HCT116 (cell line): Measurements from ENCODE around the gene PLA2G4B. TPM values are rescaled to one million over a fixed set of nuclear protein-coding genes. Genes with fewer than 3 reads are reported as not detected.

ENCODE experiments used
- ATAC-seq: fragments of 200-7000 bp; cut with Tn5 transposase; 2 replicates; pipeline ENCODE4 v1.9.1; 2020; ENCODE audit warnings: mild to moderate bottlenecking, moderate library complexity
- BruUV-seq: library from RNA; stranded (reverse); fragments of 400-500 nt; replicated peaks from 2 replicates; lab custom pipeline; 2021; lab: Mats Ljungman, UMichigan
- CTCF ChIA-PET: fragments of 300-600 bp; sonication (Branson Sonifier 250); formaldehyde crosslinking; loops from one replicate; lab custom pipeline; 2021; ENCODE audit warnings: antibody characterized with exemption; lab: Charles Lee
- POLR2A ChIA-PET: fragments of 300-600, 350-600 bp; sonication (Branson Sonifier 250); formaldehyde crosslinking; loops from one replicate; lab custom pipeline; 2021; ENCODE audit warnings: antibody characterized with exemption; lab: Charles Lee
- RAD21 ChIA-PET, 2 experiments: fragments of 300-600 bp; sonication (Branson Sonifier 250); formaldehyde crosslinking; loops; one replicate each; lab custom pipeline; 2023; ENCODE audit warnings: low total read pairs in 2 of 2; ENCODE audit not compliant: uncharacterized antibody in 2 of 2, unreplicated experiment in 2 of 2, low non-redundant PET in 1 of 2; lab: Charles Lee
- DNase-seq: peaks from one replicate; pipeline ENCODE4 v3.0.0-alpha.2; 2010; ENCODE audit warnings: low read depth, low spot score
- H2AFZ ChIP-seq: fragments of 200-600 bp; shearing (Covaris generic), sonication (generic); 2 replicates; pipeline ENCODE4 v1.6.1; 2017; ENCODE audit warnings: low read depth, mixed run types, mixed read lengths, antibody characterized with exemption, low read length; ENCODE audit not compliant: poor library complexity, severe bottlenecking
- H3K27ac ChIP-seq: 2 replicates; pipeline ENCODE4 v1.5.1; 2012; ENCODE audit warnings: low read depth, low read length
- H3K27me3 ChIP-seq: fragments of 200-600 bp; sonication (generic); 2 replicates; pipeline ENCODE4 v1.6.1; 2016; ENCODE audit warnings: mixed run types, low read length, mixed read lengths; ENCODE audit not compliant: insufficient read depth
- H3K36me3 ChIP-seq, 2 experiments: fragments of 200-500 bp in 1 of 2; fragments of 200-600 bp in 1 of 2; sonication (Bioruptor generic) in 1 of 2; sonication (generic) in 1 of 2; 2 replicates each; pipeline versions ENCODE4 v1.5.1 to v1.6.1; 2014 to 2016; ENCODE audit warnings: low read length in 2 of 2, inconsistent platforms in 1 of 2, mixed read lengths in 1 of 2, mixed run types in 1 of 2; ENCODE audit not compliant: insufficient read depth in 2 of 2, control insufficient read depth in 1 of 2
- H3K4me1 ChIP-seq, 2 experiments: fragments of 200-600 bp in 1 of 2; sonication (generic) in 1 of 2; 2 replicates each; pipeline versions ENCODE4 v1.5.1 to v1.6.1; 2012 to 2017; ENCODE audit warnings: low read length in 2 of 2, inconsistent platforms in 1 of 2, mild to moderate bottlenecking in 1 of 2, mixed read lengths in 1 of 2, mixed run types in 1 of 2, moderate library complexity in 1 of 2; ENCODE audit not compliant: insufficient read depth in 2 of 2, control insufficient read depth in 1 of 2
- H3K4me2 ChIP-seq: fragments of 200-600 bp; sonication (generic); 2 replicates; pipeline ENCODE4 v1.6.1; 2017; ENCODE audit warnings: mixed run types, low read length, mixed read lengths
- H3K4me3 ChIP-seq, 2 experiments: fragments of 200-600 bp in 1 of 2; sonication (generic) in 1 of 2; replicated peaks in 1 of 2; 2 replicates each; pipeline ENCODE4 v1.5.1; 2011 to 2016; ENCODE audit warnings: low read length in 2 of 2, control low read depth in 1 of 2, low read depth in 1 of 2, mild to moderate bottlenecking in 1 of 2, mixed read lengths in 1 of 2, mixed run types in 1 of 2
- H3K79me2 ChIP-seq: fragments of 200-600 bp; sonication (generic); 2 replicates; pipeline ENCODE4 v1.6.1; 2017; ENCODE audit warnings: mild to moderate bottlenecking, mixed run types, low read length, moderate library complexity, mixed read lengths; ENCODE audit not compliant: insufficient read depth
- H3K9ac ChIP-seq: fragments of 200-600 bp; sonication (generic); 2 replicates; pipeline ENCODE4 v1.6.1; 2016; ENCODE audit warnings: low read length, mixed read lengths
- H3K9me2 ChIP-seq: fragments of 200-600 bp; sonication (generic), shearing (Covaris generic); 2 replicates; pipeline ENCODE4 v1.6.1; 2017; ENCODE audit warnings: mixed run types, mild to moderate bottlenecking, moderate library complexity; ENCODE audit not compliant: insufficient read depth
- H3K9me3 ChIP-seq, 2 experiments: fragments of 200-500 bp in 1 of 2; fragments of 200-600 bp in 1 of 2; sonication (Bioruptor generic) in 1 of 2; sonication (generic) in 1 of 2; 2 replicates each; pipeline ENCODE4 v1.6.1; 2014 to 2017; ENCODE audit warnings: low read length in 2 of 2, mixed read lengths in 2 of 2, inconsistent platforms in 1 of 2, low read depth in 1 of 2, mild to moderate bottlenecking in 1 of 2, mixed run types in 1 of 2, moderate library complexity in 1 of 2; ENCODE audit not compliant: control insufficient read depth in 1 of 2, insufficient read depth in 1 of 2
- H4K20me1 ChIP-seq: fragments of 200-600 bp; sonication (generic), shearing (Covaris generic); 2 replicates; pipeline ENCODE4 v1.6.1; 2017; ENCODE audit warnings: mixed run types, mild to moderate bottlenecking, moderate library complexity; ENCODE audit not compliant: insufficient read depth
- CBX3 ChIP-seq: IDR thresholded peaks from 2 replicates; pipeline ENCODE4 v1.6.1; 2012; ENCODE audit warnings: low read depth
- CEBPB ChIP-seq: IDR thresholded peaks from 2 replicates; pipeline ENCODE4 v1.6.1; 2012; ENCODE audit warnings: low read depth
- CTCF ChIP-seq, 3 experiments: fragments of 200-600 bp in 1 of 3; sonication (generic) in 1 of 3; IDR thresholded peaks in 2 of 3; conservative IDR thresholded peaks in 1 of 3; 2 replicates each; pipeline ENCODE4 v1.5.1; 2012 to 2017; ENCODE audit warnings: low read depth in 2 of 3, low read length in 2 of 3, antibody characterized with exemption in 1 of 3, borderline replicate concordance in 1 of 3, control low read depth in 1 of 3, mild to moderate bottlenecking in 1 of 3, mixed read lengths in 1 of 3, mixed run types in 1 of 3, moderate library complexity in 1 of 3; ENCODE audit not compliant: insufficient read depth in 1 of 3
- ELF1 ChIP-seq: IDR thresholded peaks from 2 replicates; pipeline ENCODE4 v1.6.1; 2012; ENCODE audit warnings: low read depth, borderline replicate concordance
- EZH2 ChIP-seq: fragments of 200-600 bp; sonication (generic); IDR thresholded peaks from 2 replicates; pipeline ENCODE4 v1.6.1; 2017; ENCODE audit warnings: antibody characterized with exemption, mixed run types
- EZH2phosphoT487 ChIP-seq: fragments of 200-600 bp; IDR thresholded peaks from 2 replicates; pipeline ENCODE4 v1.6.1; 2018; ENCODE audit warnings: antibody characterized with exemption, borderline replicate concordance
- FOSL1 ChIP-seq: IDR thresholded peaks from 2 replicates; pipeline ENCODE4 v1.6.1; 2012; ENCODE audit warnings: low read depth
- MAX ChIP-seq: IDR thresholded peaks from 2 replicates; pipeline ENCODE4 v1.6.1; 2012
- POLR2A ChIP-seq: IDR thresholded peaks from 2 replicates; pipeline ENCODE4 v1.7.0; 2011; ENCODE audit warnings: borderline replicate concordance; ENCODE audit not compliant: insufficient read depth, insufficient read length; ENCODE audit errors: extremely low read depth
- POLR2AphosphoS5 ChIP-seq: IDR thresholded peaks from 2 replicates; pipeline ENCODE4 v1.6.1; 2011; ENCODE audit warnings: mild to moderate bottlenecking, low read depth, low read length, moderate library complexity
- RAD21 ChIP-seq: IDR thresholded peaks from 2 replicates; pipeline ENCODE4 v1.6.1; 2012; ENCODE audit warnings: low read depth, mild to moderate bottlenecking
- REST ChIP-seq: IDR thresholded peaks from 2 replicates; pipeline ENCODE4 v1.6.1; 2012; ENCODE audit warnings: low read depth
- SIN3A ChIP-seq: IDR thresholded peaks from 2 replicates; pipeline ENCODE4 v1.6.1; 2012; ENCODE audit warnings: low read depth
- TCF7L2 ChIP-seq: IDR thresholded peaks from 2 replicates; pipeline ENCODE4 v1.7.0; 2011; ENCODE audit warnings: borderline replicate concordance, inconsistent platforms; ENCODE audit not compliant: insufficient read depth, insufficient read length; ENCODE audit errors: extremely low read depth
- YY1 ChIP-seq: IDR thresholded peaks from 2 replicates; pipeline ENCODE4 v1.6.1; 2011; ENCODE audit warnings: low read length, low read depth, moderate library complexity, mild to moderate bottlenecking; ENCODE audit not compliant: insufficient replicate concordance; ENCODE audit errors: extremely low read depth
- ZBTB33 ChIP-seq: IDR thresholded peaks from 2 replicates; pipeline ENCODE4 v1.6.1; 2011; ENCODE audit warnings: mild to moderate bottlenecking, low read length, moderate library complexity; ENCODE audit not compliant: insufficient replicate concordance; ENCODE audit errors: extremely low read depth
- ZFX ChIP-seq: fragments of 450-650 bp; IDR thresholded peaks from 2 replicates; pipeline ENCODE4 v1.6.1; 2017
- ZNF274 ChIP-seq: fragments of 200-500 bp; sonication (Bioruptor generic); IDR thresholded peaks from 2 replicates; pipeline ENCODE4 v1.6.1; 2014; ENCODE audit warnings: mild to moderate bottlenecking, low read depth, low read length, inconsistent platforms
- intact Hi-C: fragments of 100-400 bp; cut with micrococcal nuclease; formaldehyde crosslinking; loops from 2 replicates; pipeline ENCODE4 v1.10.0; 2022
- total RNA-seq: library from RNA; stranded (reverse); gene quantifications from one replicate; pipeline ENCODE4 v1.2.1, GENCODE V29; 2021; ENCODE audit not compliant: unreplicated experiment

Gene PLA2G4B
- total RNA-seq, 1 experiment from 2014 or later: 4.7 TPM

GRCh38 chr15:41890050-41890690 lies 51.5 kb downstream of the PLA2G4B start:
- TF ChIP-seq REST (no peak), YY1 (no peak), RAD21 (no peak), TCF7L2 (no peak), ZNF274 (no peak), ELF1 (no peak), CEBPB (no peak), FOSL1 (no peak), MAX (no peak), POLR2AphosphoS5 (no peak), ZFX (no peak), CBX3 (no peak), CTCF (IDR thresholded peaks at IDR 0.05 in 2 of 3, conservative IDR thresholded peaks at IDR 0.05 in 1 of 3; ENCODE audit: borderline replicate concordance in 1 of 3, insufficient read depth in 1 of 3, low read depth in 2 of 3, low read length in 2 of 3) (no peak), EZH2 (no peak), POLR2A (no peak), SIN3A (no peak), ZBTB33 (no peak), EZH2phosphoT487 (no peak)
- TF ChIP-seq, all 23 proteins: peak for 0
- ChIA-PET CTCF (no interaction called here), RAD21 (no interaction called here), POLR2A (no interaction called here)
- Histone ChIP-seq H3K9me3 (no peaks in the 10 kb centered on the region), H3K9ac (no peak overlapping the region), H3K4me3 (no peak overlapping the region), H3K4me1 (peaks cover 24 to 27% of the 10 kb centered on the region in 2 experiments), H2AFZ (no peak overlapping the region), H3K9me2 (no peaks in the 10 kb centered on the region), H3K36me3 (no peaks in the 10 kb centered on the region), H3K27me3 (no peaks in the 10 kb centered on the region), H3K79me2 (no peaks in the 10 kb centered on the region), H3K4me2 (no peak overlapping the region), H3K27ac (no peak overlapping the region), H4K20me1 (no peaks in the 10 kb centered on the region)
- intact Hi-C loops: no loop called here
- BruUV-seq: no TSS peak
- DNase-seq (no peak), ATAC-seq (no peak)
